H9 (cell line): ENCODE data around the gene ST6GALNAC3. TPM values are rescaled to one million over a fixed set of nuclear protein-coding genes. Genes with fewer than 3 reads are reported as not detected.

Experiments used
- DNase-seq: peaks from one replicate; pipeline ENCODE4 v3.0.0-alpha.2; 2017
- H2AFZ ChIP-seq: one replicate; pipeline ENCODE4 v1.6.1; 2013; ENCODE audit warnings: mild to moderate bottlenecking, low read length, control low read depth, moderate library complexity
- H2AK5ac ChIP-seq: 2 replicates; pipeline ENCODE4 v1.6.1; 2013; ENCODE audit warnings: low read length, control low read depth, mixed read lengths; ENCODE audit not compliant: insufficient read length
- H2BK120ac ChIP-seq: one replicate; pipeline ENCODE4 v1.6.1; 2013; ENCODE audit warnings: low read depth, mild to moderate bottlenecking, low read length, control low read depth, inconsistent platforms; ENCODE audit not compliant: poor library complexity, severe bottlenecking
- H2BK12ac ChIP-seq: 2 replicates; pipeline ENCODE4 v1.6.1; 2013; ENCODE audit warnings: low read length, control low read depth, mixed read lengths, low read depth; ENCODE audit not compliant: insufficient read length
- H2BK15ac ChIP-seq: 2 replicates; pipeline ENCODE4 v1.6.1; 2013; ENCODE audit warnings: low read depth, low read length, control low read depth
- H2BK20ac ChIP-seq: one replicate; pipeline ENCODE4 v1.6.1; 2013; ENCODE audit warnings: low read depth, mild to moderate bottlenecking, low read length, control low read depth, inconsistent platforms; ENCODE audit not compliant: poor library complexity, severe bottlenecking
- H2BK5ac ChIP-seq: 2 replicates; pipeline ENCODE4 v1.6.1; 2013; ENCODE audit warnings: low read length, control low read depth, mixed read lengths; ENCODE audit not compliant: insufficient read length
- H3K14ac ChIP-seq: 2 replicates; pipeline ENCODE4 v1.6.1; 2013; ENCODE audit warnings: low read length, control low read depth; ENCODE audit not compliant: insufficient read depth
- H3K18ac ChIP-seq: 2 replicates; pipeline ENCODE4 v1.6.1; 2013; ENCODE audit warnings: low read depth, mild to moderate bottlenecking, mixed read lengths, low read length, control low read depth; ENCODE audit not compliant: insufficient read length
- H3K23ac ChIP-seq: 2 replicates; pipeline ENCODE4 v1.6.1; 2013; ENCODE audit warnings: low read length, control low read depth, mixed read lengths, low read depth; ENCODE audit not compliant: insufficient read length
- H3K23me2 ChIP-seq: 2 replicates; pipeline ENCODE4 v1.6.1; 2013; ENCODE audit warnings: low read depth, mild to moderate bottlenecking, mixed read lengths, low read length, control low read depth; ENCODE audit not compliant: insufficient read length, poor library complexity, severe bottlenecking
- H3K27ac ChIP-seq: 2 replicates; pipeline ENCODE4 v1.5.1; 2013; ENCODE audit warnings: low read length, control low read depth, mixed read lengths, low read depth; ENCODE audit not compliant: insufficient read length
- H3K27me3 ChIP-seq: 2 replicates; pipeline ENCODE4 v1.6.1; 2013; ENCODE audit warnings: low read length, control low read depth, inconsistent platforms; ENCODE audit not compliant: insufficient read depth
- H3K4ac ChIP-seq: 2 replicates; pipeline ENCODE4 v1.6.1; 2013; ENCODE audit warnings: low read depth, mild to moderate bottlenecking, control low read depth, inconsistent platforms, low read length, moderate library complexity
- H3K4me1 ChIP-seq: 2 replicates; pipeline ENCODE4 v1.6.1; 2013; ENCODE audit warnings: low read length, control low read depth, inconsistent platforms; ENCODE audit not compliant: insufficient read depth
- H3K4me2 ChIP-seq: 2 replicates; pipeline ENCODE4 v1.6.1; 2013; ENCODE audit warnings: low read length, control low read depth, mixed read lengths; ENCODE audit not compliant: insufficient read length, insufficient read depth
- H3K56ac ChIP-seq: 2 replicates; pipeline ENCODE4 v1.6.1; 2013; ENCODE audit warnings: low read depth, mild to moderate bottlenecking, mixed read lengths, low read length, control low read depth; ENCODE audit not compliant: insufficient read length
- H3K79me1 ChIP-seq: 2 replicates; pipeline ENCODE4 v1.6.1; 2013; ENCODE audit warnings: low read depth, mild to moderate bottlenecking, moderate library complexity, low read length, control low read depth, inconsistent platforms; ENCODE audit not compliant: insufficient read depth, poor library complexity, severe bottlenecking
- H3K79me2 ChIP-seq: 2 replicates; pipeline ENCODE4 v1.6.1; 2013; ENCODE audit warnings: low read length, control low read depth, inconsistent platforms; ENCODE audit not compliant: insufficient read depth
- H3K9ac ChIP-seq: 2 replicates; pipeline ENCODE4 v1.6.1; 2013; ENCODE audit warnings: low read length, control low read depth, mixed read lengths; ENCODE audit not compliant: insufficient read length; ENCODE audit errors: extremely low read depth
- H3K9me3 ChIP-seq: one replicate; pipeline ENCODE4 v1.6.1; 2013; ENCODE audit warnings: low read depth, low read length, inconsistent platforms; ENCODE audit not compliant: control insufficient read depth
- H3T11ph ChIP-seq: one replicate; pipeline ENCODE4 v1.6.1; 2013; ENCODE audit warnings: mild to moderate bottlenecking, low read length, control low read depth, inconsistent platforms
- H4K20me1 ChIP-seq: one replicate; pipeline ENCODE4 v1.6.1; 2013; ENCODE audit not compliant: control insufficient read depth, insufficient read length, insufficient read depth
- H4K5ac ChIP-seq: 2 replicates; pipeline ENCODE4 v1.6.1; 2013; ENCODE audit warnings: low read depth, mild to moderate bottlenecking, mixed read lengths, low read length, control low read depth; ENCODE audit not compliant: insufficient read length
- H4K8ac ChIP-seq: replicated peaks from 2 replicates; pipeline ENCODE4 v1.6.1; 2013; ENCODE audit warnings: low read length, control low read depth, mixed read lengths, low read depth; ENCODE audit not compliant: insufficient read length
- H4K91ac ChIP-seq: 2 replicates; pipeline ENCODE4 v1.6.1; 2013; ENCODE audit warnings: low read depth, mild to moderate bottlenecking, moderate library complexity, mixed read lengths, low read length, control low read depth; ENCODE audit not compliant: insufficient read length
- H3K27ac Mint-ChIP-seq, 3 experiments: 2 replicates in 2 of 3; 3 replicates in 1 of 3; pipeline ENCODE4 v1.8.0; 2020 to 2021; ENCODE audit warnings: mixed read lengths in 3 of 3, mild to moderate bottlenecking in 1 of 3, moderate library complexity in 1 of 3
- H3K27me3 Mint-ChIP-seq: 2 replicates; pipeline ENCODE4 v1.8.0; 2021; ENCODE audit warnings: low read depth, mild to moderate bottlenecking, moderate library complexity, mixed read lengths
- H3K36me3 Mint-ChIP-seq, 3 experiments: 2 replicates in 2 of 3; 3 replicates in 1 of 3; pipeline ENCODE4 v1.8.0; 2020 to 2021; ENCODE audit warnings: low read depth in 3 of 3, mixed read lengths in 3 of 3; ENCODE audit not compliant: insufficient read depth in 1 of 3
- H3K4me1 Mint-ChIP-seq, 2 experiments: 2 replicates each; pipeline ENCODE4 v1.8.0; 2020; ENCODE audit warnings: mixed read lengths in 2 of 2
- H3K4me3 Mint-ChIP-seq, 2 experiments: 2 replicates in 1 of 2; 3 replicates in 1 of 2; pipeline ENCODE4 v1.8.0; 2020 to 2021; ENCODE audit warnings: mild to moderate bottlenecking in 2 of 2, mixed read lengths in 2 of 2, moderate library complexity in 1 of 2
- H3K9me3 Mint-ChIP-seq, 2 experiments: 2 replicates in 1 of 2; 3 replicates in 1 of 2; pipeline ENCODE4 v1.8.0; 2020; ENCODE audit warnings: mild to moderate bottlenecking in 2 of 2, mixed read lengths in 2 of 2, moderate library complexity in 1 of 2
- CTCF ChIP-seq: fragments of 200-600 bp; sonication (generic); conservative IDR thresholded peaks from 3 replicates; pipeline ENCODE4 v1.8.0; 2021; ENCODE audit warnings: antibody characterized with exemption, mild to moderate bottlenecking
- WGBS: extraction: QIAGEN DNeasy Blood & Tissue Kit; methylation state at CpG from one replicate; pipeline ENCODE4 v1.1.7; 2013; ENCODE audit warnings: missing lambda C conversion rate, low lambda C conversion rate, mixed read lengths; ENCODE audit not compliant: insufficient read length; ENCODE audit errors: extremely low coverage; 5-methylcytosine and 5-hydroxymethylcytosine counted together
- total RNA-seq: library from RNA; stranded (reverse); gene quantifications from 2 replicates; pipeline ENCODE4 v1.2.1, GENCODE V29; 2021

The ST6GALNAC3 gene
- total RNA-seq, 1 experiment from 2014 or later = 11.2 TPM

DNA sequence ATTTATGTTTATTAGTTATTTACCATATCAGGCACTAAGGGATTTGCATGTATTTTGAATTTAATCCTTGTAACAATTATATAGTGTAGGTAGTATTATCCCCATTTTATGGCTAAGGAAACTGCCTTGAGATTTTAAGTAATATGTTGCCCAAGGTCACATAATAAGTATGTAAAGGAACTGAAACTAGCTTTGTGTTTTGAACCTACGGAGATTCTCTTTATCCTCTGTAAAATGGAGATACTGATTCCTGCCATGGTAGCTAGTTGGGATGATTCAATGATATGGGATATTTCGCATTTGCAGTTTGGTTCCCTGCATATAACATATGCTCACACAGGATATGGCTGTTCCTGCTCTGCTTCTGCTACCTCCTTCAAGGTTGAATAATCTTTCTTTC is 144.3 kb downstream of the ST6GALNAC3 start:
- Histone ChIP-seq H3K27me3 (no peaks in the 10 kb centered on the region), H2AK5ac (no peak overlapping the region), H4K5ac (no peak overlapping the region), H3K9me3 (no peaks in the 10 kb centered on the region), H3K23me2 (no peaks in the 10 kb centered on the region), H3K79me2 (no peaks in the 10 kb centered on the region), H2BK15ac (no peak overlapping the region), H2BK20ac (no peak overlapping the region), H4K91ac (no peak overlapping the region), H3K23ac (no peak overlapping the region), H3K56ac (no peak overlapping the region), H3K79me1 (no peaks in the 10 kb centered on the region), H3K4ac (no peak overlapping the region), H3K18ac (no peak overlapping the region), H3K4me1 (no peaks in the 10 kb centered on the region; the same call in 1 of the 2 replicates), H3K4me2 (no peak overlapping the region), H2BK5ac (no peak overlapping the region), H3K27ac (no peak overlapping the region), H2AFZ (no peak overlapping the region), H2BK120ac (no peak overlapping the region), H3K14ac (no peak overlapping the region), H4K8ac (no peak overlapping the region), H3K9ac (no peak overlapping the region), H2BK12ac (no peak overlapping the region), H3T11ph (no peak overlapping the region), H4K20me1 (no peaks in the 10 kb centered on the region)
- TF ChIP-seq CTCF = no peak
- Mint-ChIP-seq H3K4me3 (no peak overlapping the region), H3K27ac (no peak overlapping the region), H3K9me3 (no peaks in the 10 kb centered on the region), H3K27me3 (no peaks in the 10 kb centered on the region), H3K36me3 (0 out of 7 replicates have a peak, but pooled peaks cover 0 to 3% (median 0%) of the 10 kb centered on the region in 3 experiments), H3K4me1 (peaks cover 3% of the 10 kb centered on the region in 2 experiments)
- WGBS = no CpG with 5 or more reads among the region's 2 CpGs
- no peak for DNase-seq
